Activated CD4-positive, alpha-beta T cell treated with anti-CD3 and anti-CD28 coated beads, Interleukin-2, amount 10 ng/mL, durations not matched to agents 7 days and 5 days (primary cell): ENCODE data around the gene GULP1. TPM values are rescaled to one million over a fixed set of nuclear protein-coding genes. Genes with fewer than 3 reads are reported as not detected.
"Not testable (repeated sequence)": the region's sequence is repeated elsewhere in the genome, so short reads cannot be mapped to it uniquely, and the experiment has no call there.

ENCODE experiments used
- CTCF ChIA-PET: fragments of 350-600 bp; sonication (Branson Sonifier 250); formaldehyde crosslinking; loops from one replicate; lab custom pipeline; 2021; ENCODE audit warnings: antibody characterized with exemption; lab: Charles Lee
- POLR2A ChIA-PET: fragments of 350-600 bp; sonication (Branson Sonifier 250); formaldehyde crosslinking; loops from one replicate; lab custom pipeline; 2021; ENCODE audit warnings: antibody characterized with exemption; lab: Charles Lee
- DNase-seq: peaks from one replicate; pipeline ENCODE4 v3.0.0-alpha.2; 2020
- H3K27ac Mint-ChIP-seq: one replicate; pipeline ENCODE4 v1.8.0; 2021; ENCODE audit warnings: mild to moderate bottlenecking, moderate library complexity, mixed read lengths
- H3K27me3 Mint-ChIP-seq: one replicate; pipeline ENCODE4 v1.8.0; 2021; ENCODE audit warnings: mixed read lengths
- H3K36me3 Mint-ChIP-seq: one replicate; pipeline ENCODE4 v1.8.0; 2021; ENCODE audit warnings: low read depth, mixed read lengths
- H3K4me1 Mint-ChIP-seq: one replicate; pipeline ENCODE4 v1.8.0; 2021; ENCODE audit warnings: mixed read lengths
- H3K4me3 Mint-ChIP-seq: one replicate; pipeline ENCODE4 v1.8.0; 2021; ENCODE audit warnings: mild to moderate bottlenecking, moderate library complexity, mixed read lengths
- H3K9me3 Mint-ChIP-seq: one replicate; pipeline ENCODE4 v1.8.0; 2021; ENCODE audit warnings: mixed read lengths
- total RNA-seq, 2 experiments: library from RNA; stranded (reverse); gene quantifications; one replicate each; pipeline ENCODE4 v1.2.3, GENCODE V29; 2021

Gene GULP1
- total RNA-seq, 2 experiments from 2014 or later: not detected

DNA sequence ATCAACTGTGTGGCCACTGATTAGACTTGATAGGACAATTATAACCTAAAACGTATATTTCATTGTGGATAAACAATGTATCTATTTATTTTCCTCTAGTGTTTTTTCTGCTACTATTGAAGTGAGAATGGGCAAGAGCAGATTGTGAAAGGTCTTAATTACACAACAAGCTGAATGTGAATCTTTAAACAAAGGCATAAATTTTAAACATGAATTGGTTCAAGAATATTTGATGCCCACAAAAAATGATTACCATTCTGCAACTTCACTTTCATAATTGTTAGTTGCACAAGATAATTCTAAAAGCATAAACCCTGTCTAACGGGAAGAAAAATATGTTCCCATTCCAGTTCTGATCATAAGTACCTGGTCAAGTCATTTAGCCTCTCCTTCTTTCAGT lies 285.6 kb downstream of the GULP1 start:
- no peak overlapping the region for H3K27ac Mint-ChIP-seq
- no peak for DNase-seq
- no peaks in the 10 kb centered on the region for H3K27me3 Mint-ChIP-seq
- ChIA-PET CTCF (no interaction called here), POLR2A (no interaction called here)
- no peaks in the 10 kb centered on the region for H3K4me1 Mint-ChIP-seq
- H3K4me3 Mint-ChIP-seq: no peak overlapping the region
- H3K9me3 Mint-ChIP-seq: no peaks in the 10 kb centered on the region
- H3K36me3 Mint-ChIP-seq: no peaks in the 10 kb centered on the region

DNA sequence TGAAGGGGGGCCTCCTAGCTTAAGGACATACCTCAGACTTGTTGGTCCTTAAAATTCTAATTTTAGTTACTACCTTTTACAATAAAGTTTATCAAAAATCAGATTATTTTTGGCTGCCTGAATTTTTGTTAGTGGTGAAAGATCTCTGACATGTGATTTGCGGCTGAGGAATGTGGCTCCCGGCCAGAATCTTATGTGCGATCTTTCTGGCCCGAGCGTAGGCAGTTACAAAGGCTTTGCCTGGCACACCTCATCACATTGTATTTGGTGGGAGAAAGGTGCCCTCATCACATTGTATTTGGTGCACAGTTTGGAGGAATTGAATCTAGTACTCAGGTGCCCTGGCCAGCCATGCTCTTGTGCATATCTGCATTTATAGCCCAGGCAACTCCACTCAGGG lies 289.1 kb downstream of the GULP1 start:
- no peaks in the 10 kb centered on the region for H3K27me3 Mint-ChIP-seq
- H3K4me3 Mint-ChIP-seq: no peak overlapping the region
- no peaks in the 10 kb centered on the region for H3K9me3 Mint-ChIP-seq
- H3K27ac Mint-ChIP-seq: no peak overlapping the region
- H3K36me3 Mint-ChIP-seq: no peaks in the 10 kb centered on the region
- ChIA-PET POLR2A (no interaction called here), CTCF (no interaction called here)
- H3K4me1 Mint-ChIP-seq: no peaks in the 10 kb centered on the region
- no peak for DNase-seq

- Mint-ChIP-seq H3K9me3 (no peaks in the 10 kb centered on the region), H3K4me1 (no peaks in the 10 kb centered on the region), H3K4me3 (no peak overlapping the region), H3K27ac (no peak overlapping the region), H3K36me3 (no peaks in the 10 kb centered on the region), H3K27me3 (no peaks in the 10 kb centered on the region)
- ChIA-PET POLR2A (no interaction called here), CTCF (no interaction called here)
- no peak for DNase-seq
Measured at GRCh38 chr2:188582211-188582610, 290.5 kb downstream of the GULP1 start.

GRCh38 chr2:188588235-188588634 lies 296.6 kb downstream of the GULP1 start:
- CTCF ChIA-PET: no interaction called here
- Mint-ChIP-seq H3K36me3 (no peaks in the 10 kb centered on the region), H3K9me3 (no peaks in the 10 kb centered on the region), H3K27me3 (no peaks in the 10 kb centered on the region), H3K4me3 (no peak overlapping the region), H3K4me1 (no peaks in the 10 kb centered on the region), H3K27ac (no peak overlapping the region)
- DNase-seq: no peak
- POLR2A ChIA-PET: no interaction called here

GRCh38 chr2:188596054-188596453 lies 304.4 kb downstream of the GULP1 start:
- DNase-seq: no peak
- Mint-ChIP-seq H3K9me3 (no peaks in the 10 kb centered on the region), H3K27ac (no peak overlapping the region), H3K4me3 (no peak overlapping the region), H3K27me3 (no peaks in the 10 kb centered on the region), H3K36me3 (no peaks in the 10 kb centered on the region), H3K4me1 (no peaks in the 10 kb centered on the region)
- ChIA-PET POLR2A (no interaction called here), CTCF (no interaction called here)

DNA sequence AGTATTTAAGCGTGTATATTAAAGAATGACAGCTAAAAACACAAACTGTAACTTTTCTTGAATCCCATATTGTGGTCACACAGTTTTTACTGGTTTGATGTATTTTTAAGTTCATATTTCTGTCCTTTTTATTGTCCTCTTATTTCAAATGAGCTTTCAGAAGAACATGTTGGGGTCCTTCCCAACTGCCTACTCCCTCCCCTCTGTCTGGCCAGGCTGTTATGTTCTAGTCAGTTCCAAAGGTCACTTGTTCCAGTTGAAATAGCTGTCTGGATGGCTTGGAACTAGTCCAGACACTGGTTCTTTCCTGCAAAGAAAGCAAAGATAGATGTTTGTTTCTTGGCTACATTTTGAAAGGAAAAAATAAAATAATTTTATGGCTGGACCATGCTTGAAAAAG lies 306.9 kb downstream of the GULP1 start:
- H3K4me3 Mint-ChIP-seq: no peak overlapping the region
- H3K36me3 Mint-ChIP-seq: no peaks in the 10 kb centered on the region
- no peak overlapping the region for H3K27ac Mint-ChIP-seq
- no peaks in the 10 kb centered on the region for H3K9me3 Mint-ChIP-seq
- ChIA-PET POLR2A (no interaction called here), CTCF (no interaction called here)
- DNase-seq: no peak
- H3K4me1 Mint-ChIP-seq: no peaks in the 10 kb centered on the region
- H3K27me3 Mint-ChIP-seq: no peaks in the 10 kb centered on the region

DNA sequence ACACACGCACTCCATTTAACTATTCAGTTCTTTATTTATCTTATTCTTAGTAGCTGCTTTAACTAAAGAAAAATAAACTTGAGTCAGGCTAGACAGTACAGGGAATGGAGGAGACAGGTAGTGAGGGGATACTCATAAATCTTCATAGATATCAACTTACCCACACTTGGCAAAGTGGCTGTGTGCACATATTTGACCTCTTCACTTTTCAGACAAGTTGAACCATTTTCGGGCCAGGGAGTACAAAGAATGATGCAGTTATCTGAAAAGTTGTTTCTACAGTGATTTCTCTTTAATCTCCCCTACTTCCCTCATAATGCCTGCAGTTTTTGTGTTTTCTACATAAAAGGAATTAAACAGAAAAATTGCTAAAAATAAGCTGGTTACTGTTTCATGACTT lies 307.5 kb downstream of the GULP1 start:
- no peaks in the 10 kb centered on the region for H3K36me3 Mint-ChIP-seq

DNA sequence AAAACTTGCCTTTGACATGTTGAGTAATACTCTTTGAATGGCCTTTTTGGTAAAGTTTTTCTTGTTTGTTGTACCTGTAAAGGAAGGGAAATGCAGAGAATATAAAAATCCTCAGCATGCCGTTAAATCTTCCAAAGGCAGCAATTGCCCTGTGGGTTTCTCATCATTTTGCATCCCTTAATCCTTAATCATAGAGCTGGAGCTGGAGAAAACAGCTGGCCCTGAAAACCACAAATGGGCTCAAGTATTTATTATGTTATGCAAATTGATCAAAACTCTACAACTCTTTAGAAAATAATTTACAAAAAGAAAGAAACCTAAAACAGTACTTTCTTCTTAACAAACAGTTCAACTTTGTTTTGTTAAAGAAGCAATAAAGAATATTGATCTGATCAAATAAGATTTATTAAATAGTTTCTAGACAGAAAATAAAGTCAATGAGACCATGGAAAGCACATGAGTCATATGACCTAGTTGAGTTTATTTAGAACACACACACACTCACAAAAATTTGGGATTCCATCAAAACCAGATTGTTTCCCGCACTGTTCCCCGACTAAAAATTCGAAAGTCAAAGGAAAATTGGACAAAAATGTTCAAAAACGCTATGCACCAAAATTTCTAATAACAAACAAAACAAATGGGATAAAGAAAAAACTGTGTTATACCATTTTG lies 309.0 kb downstream of the GULP1 start:
- Mint-ChIP-seq H3K9me3 (no peaks in the 10 kb centered on the region), H3K4me1 (no peaks in the 10 kb centered on the region), H3K4me3 (no peak overlapping the region), H3K36me3 (no peaks in the 10 kb centered on the region), H3K27ac (no peak overlapping the region), H3K27me3 (no peaks in the 10 kb centered on the region)
- ChIA-PET CTCF (no interaction called here), POLR2A (no interaction called here)
- no peak for DNase-seq

More for the DNA sequence above, 307.5 kb downstream of the GULP1 start:
- H3K27ac Mint-ChIP-seq: no peak overlapping the region
- H3K9me3 Mint-ChIP-seq: no peaks in the 10 kb centered on the region
- no peak overlapping the region for H3K4me3 Mint-ChIP-seq
- POLR2A ChIA-PET: no interaction called here
- H3K27me3 Mint-ChIP-seq: no peaks in the 10 kb centered on the region
- H3K4me1 Mint-ChIP-seq: no peaks in the 10 kb centered on the region
- no peak for DNase-seq
- CTCF ChIA-PET: no interaction called here

GRCh38 chr2:188601391-188601790 lies 309.7 kb downstream of the GULP1 start:
- Mint-ChIP-seq H3K9me3 (no peaks in the 10 kb centered on the region), H3K36me3 (no peaks in the 10 kb centered on the region), H3K4me1 (no peaks in the 10 kb centered on the region), H3K4me3 (no peak overlapping the region), H3K27ac (no peak overlapping the region), H3K27me3 (no peaks in the 10 kb centered on the region)
- no peak for DNase-seq
- POLR2A ChIA-PET: no interaction called here
- CTCF ChIA-PET: no interaction called here

- Mint-ChIP-seq H3K27ac (no peak overlapping the region), H3K4me1 (no peaks in the 10 kb centered on the region), H3K36me3 (no peaks in the 10 kb centered on the region), H3K4me3 (no peak overlapping the region), H3K27me3 (no peaks in the 10 kb centered on the region), H3K9me3 (no peaks in the 10 kb centered on the region)
- no peak for DNase-seq
- ChIA-PET CTCF (no interaction called here), POLR2A (no interaction called here)
Measured at GRCh38 chr2:188601927-188602326, 310.3 kb downstream of the GULP1 start.

GRCh38 chr2:188604579-188604978 lies 312.9 kb downstream of the GULP1 start:
- DNase-seq: no peak
- Mint-ChIP-seq H3K4me3 (no peak overlapping the region), H3K36me3 (no peaks in the 10 kb centered on the region), H3K27ac (no peak overlapping the region), H3K4me1 (no peaks in the 10 kb centered on the region), H3K9me3 (no peaks in the 10 kb centered on the region), H3K27me3 (no peaks in the 10 kb centered on the region)
- CTCF ChIA-PET: no interaction called here
- POLR2A ChIA-PET: no interaction called here

- POLR2A ChIA-PET, DNase-seq, H3K9me3 Mint-ChIP-seq, CTCF ChIA-PET, H3K27me3 Mint-ChIP-seq, H3K36me3 Mint-ChIP-seq, H3K4me1 Mint-ChIP-seq: not testable (repeated sequence)
- Mint-ChIP-seq H3K27ac (peak overlapping the region; percentile 50), H3K4me3 (peak overlapping the region; percentile 58)
Measured at GRCh38 chr2:188605609-188606584, 314.2 kb downstream of the GULP1 start.

DNA sequence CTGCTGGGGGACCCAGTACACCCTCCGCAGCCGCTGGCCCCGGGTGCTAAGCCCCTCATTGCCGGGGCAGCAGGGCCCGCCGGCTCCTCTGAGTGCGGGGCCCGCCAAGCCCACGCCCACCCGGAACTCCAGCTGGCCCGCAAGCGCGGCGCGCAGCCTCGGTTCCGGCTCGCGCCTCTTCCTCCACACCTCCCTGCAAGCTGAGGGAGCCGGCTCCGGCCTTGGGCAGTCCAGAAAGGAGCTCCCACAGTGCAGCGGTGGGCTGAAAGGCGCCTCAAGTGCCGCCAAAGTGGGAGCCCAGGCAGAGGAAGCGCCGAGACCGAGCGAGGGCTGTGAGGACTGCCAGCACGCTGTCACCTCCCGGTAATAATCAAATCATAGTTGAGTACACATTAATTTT lies 314.9 kb downstream of the GULP1 start:
- not testable (repeated sequence) for DNase-seq, H3K27me3 Mint-ChIP-seq

More for the DNA sequence above, 314.9 kb downstream of the GULP1 start:
- POLR2A ChIA-PET, H3K4me3 Mint-ChIP-seq, H3K27ac Mint-ChIP-seq, H3K9me3 Mint-ChIP-seq, H3K36me3 Mint-ChIP-seq, CTCF ChIA-PET, H3K4me1 Mint-ChIP-seq: not testable (repeated sequence)
